ENCODE data around the gene SDR39U1. TPM values are rescaled to one million over a fixed set of nuclear protein-coding genes. Genes with fewer than 3 reads are reported as not detected.

The SDR39U1 gene
- total RNA-seq, 1 donor from 2014 or later = 10.4 TPM

DNA sequence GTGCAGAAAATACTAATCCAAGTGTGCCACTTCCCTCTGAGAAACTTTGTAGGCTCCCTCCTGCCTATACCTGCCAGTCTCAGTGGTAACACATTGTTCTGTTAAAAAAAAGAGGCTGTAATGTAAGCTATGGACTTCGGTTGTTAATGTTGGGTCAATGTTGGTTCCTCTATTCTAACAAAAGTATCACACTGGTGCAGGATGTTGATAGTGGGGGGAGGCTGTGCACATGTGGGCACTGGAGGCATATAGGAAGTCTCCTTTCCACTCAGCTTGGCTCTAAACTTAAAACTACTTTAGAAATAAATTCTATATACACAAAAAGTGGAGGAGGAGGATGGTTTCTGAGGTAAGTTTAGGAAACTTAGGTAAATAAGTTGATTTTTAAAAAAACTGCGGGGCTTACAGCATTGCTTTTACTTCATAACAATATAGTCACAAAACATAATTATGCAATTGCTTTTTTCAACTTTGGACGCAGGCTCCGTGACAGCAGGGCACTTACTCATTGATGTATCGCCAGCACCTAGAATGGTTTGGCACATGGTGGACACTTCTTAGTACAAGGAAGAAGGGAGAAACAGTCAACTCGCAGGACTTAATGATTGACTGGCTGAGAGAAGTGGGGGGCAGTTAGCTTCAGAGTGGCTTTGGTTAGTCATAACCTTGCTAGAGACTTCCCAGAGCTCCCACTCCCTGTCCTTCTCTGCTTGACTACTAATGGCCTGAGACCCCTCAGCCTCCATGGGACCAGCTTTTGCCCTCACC lies 51.7 kb downstream of the SDR39U1 start:
- peak; percentile 63 for DNase-seq (ENCODE audit: low read depth)

Other genes starting within 250 kb of the SDR39U1 start
- 75.4 and 153 TPM in 2 replicates for gene TM9SF1, start 247.3 kb downstream of the SDR39U1 start, total RNA-seq
- gene TSSK4, start 237.1 kb downstream of the SDR39U1 start, total RNA-seq = 0.05 TPM in 1 of 2 replicates, not detected in the other
- 38.4 and 65.1 TPM in 2 replicates for gene CHMP4A, start 229.3 kb downstream of the SDR39U1 start, total RNA-seq
- 10.0 and 10.2 TPM in 2 replicates for gene MDP1, start 226.7 kb downstream of the SDR39U1 start, total RNA-seq
- 146 and 185 TPM in 2 replicates for gene NEDD8, start 210.4 kb downstream of the SDR39U1 start, total RNA-seq
- gene GMPR2, start 209.8 kb downstream of the SDR39U1 start, total RNA-seq = 96.7 and 106 TPM in 2 replicates
- 46.8 and 75.5 TPM in 2 replicates for gene TINF2, start 200.2 kb downstream of the SDR39U1 start, total RNA-seq
- 0.45 and 1.6 TPM in 2 replicates for gene TGM1, start 179.6 kb downstream of the SDR39U1 start, total RNA-seq
- 25.2 and 29.7 TPM in 2 replicates for gene RABGGTA, start 171.2 kb downstream of the SDR39U1 start, total RNA-seq
- gene DHRS1, start 143.0 kb downstream of the SDR39U1 start, total RNA-seq = 18.3 and 29.9 TPM in 2 replicates
- gene NOP9, start 142.9 kb downstream of the SDR39U1 start, total RNA-seq = 23.2 and 32.3 TPM in 2 replicates
- gene CIDEB, start 134.8 kb downstream of the SDR39U1 start, total RNA-seq = 0.87 and 2.8 TPM in 2 replicates
- 1.9 and 3.6 TPM in 2 replicates for gene LTB4R2, start 132.6 kb downstream of the SDR39U1 start, total RNA-seq
- 0.17 and 1.3 TPM in 2 replicates for gene LTB4R, start 131.3 kb downstream of the SDR39U1 start, total RNA-seq
- 0.40 and 2.6 TPM in 2 replicates for gene ADCY4, start 107.7 kb downstream of the SDR39U1 start, total RNA-seq
- gene RIPK3, start 102.8 kb downstream of the SDR39U1 start, total RNA-seq = 1.8 and 9.7 TPM in 2 replicates
- 5.6 and 6.7 TPM in 2 replicates for gene NFATC4, start 74.6 kb downstream of the SDR39U1 start, total RNA-seq
- gene NYNRIN, start 43.8 kb downstream of the SDR39U1 start, total RNA-seq = 2.4 and 4.3 TPM in 2 replicates
- gene CBLN3, start 13.1 kb downstream of the SDR39U1 start, total RNA-seq = 0.52 and 1.2 TPM in 2 replicates
- 48.5 and 59.9 TPM in 2 replicates for gene KHNYN, start 12.8 kb downstream of the SDR39U1 start, total RNA-seq
- not detected in 2 replicates for gene CMA1, start 65.5 kb upstream of the SDR39U1 start, total RNA-seq
- not detected in 2 replicates for gene CTSG, start 133.5 kb upstream of the SDR39U1 start, total RNA-seq
- not detected in 2 replicates for gene GZMH, start 166.9 kb upstream of the SDR39U1 start, total RNA-seq
- gene GZMB, start 191.4 kb upstream of the SDR39U1 start, total RNA-seq = not detected in 2 replicates

All from renal cortical epithelial cell (primary cell).